Measurements from ENCODE around the gene TBK1.
"Not testable (repeated sequence)": the region's sequence is repeated elsewhere in the genome, so short reads cannot be mapped to it uniquely, and the experiment has no call there.

DNA sequence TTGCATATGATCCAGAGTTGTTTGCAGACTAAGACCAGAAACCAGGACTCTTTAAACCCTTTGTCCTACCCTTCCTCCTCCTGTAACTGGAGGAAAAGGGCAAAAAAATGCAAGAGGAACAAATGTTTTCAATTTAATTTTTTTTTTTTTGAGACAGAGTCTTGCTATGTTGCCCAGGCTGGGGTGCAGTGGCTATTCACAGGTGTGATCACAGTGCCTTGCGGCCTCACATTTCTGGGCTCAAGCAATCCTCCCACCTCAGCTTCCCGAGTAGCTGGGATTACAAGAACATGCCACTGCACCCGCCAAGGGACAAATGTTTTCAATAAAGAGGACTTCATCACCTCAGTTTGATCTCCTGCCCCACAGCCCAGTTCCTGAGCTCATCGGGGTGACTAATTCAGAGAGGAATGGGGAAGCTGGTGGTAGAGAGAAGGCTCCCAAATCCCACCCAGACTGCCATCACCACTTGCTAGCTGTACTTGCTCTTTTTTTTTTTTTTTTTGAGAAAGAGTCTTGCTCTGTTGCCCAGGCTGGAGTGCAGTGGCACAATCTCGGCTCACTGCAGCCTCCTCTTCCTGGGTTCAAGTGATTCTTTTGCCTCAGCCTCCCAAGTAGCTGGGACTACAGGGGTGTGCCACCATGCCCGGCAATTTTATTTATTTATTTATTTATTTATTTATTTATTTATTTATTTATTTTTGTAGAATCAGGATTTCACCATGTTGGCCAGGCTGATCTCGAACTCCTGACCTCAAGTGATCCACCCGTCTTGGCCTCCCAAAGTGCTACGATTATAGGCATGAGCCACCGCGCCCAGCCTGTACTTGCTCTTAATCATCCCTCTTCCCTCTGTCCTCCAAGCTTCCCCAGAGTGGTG is 71.9 kb downstream of the TBK1 start:
- TF ChIP-seq, protein P1, sequence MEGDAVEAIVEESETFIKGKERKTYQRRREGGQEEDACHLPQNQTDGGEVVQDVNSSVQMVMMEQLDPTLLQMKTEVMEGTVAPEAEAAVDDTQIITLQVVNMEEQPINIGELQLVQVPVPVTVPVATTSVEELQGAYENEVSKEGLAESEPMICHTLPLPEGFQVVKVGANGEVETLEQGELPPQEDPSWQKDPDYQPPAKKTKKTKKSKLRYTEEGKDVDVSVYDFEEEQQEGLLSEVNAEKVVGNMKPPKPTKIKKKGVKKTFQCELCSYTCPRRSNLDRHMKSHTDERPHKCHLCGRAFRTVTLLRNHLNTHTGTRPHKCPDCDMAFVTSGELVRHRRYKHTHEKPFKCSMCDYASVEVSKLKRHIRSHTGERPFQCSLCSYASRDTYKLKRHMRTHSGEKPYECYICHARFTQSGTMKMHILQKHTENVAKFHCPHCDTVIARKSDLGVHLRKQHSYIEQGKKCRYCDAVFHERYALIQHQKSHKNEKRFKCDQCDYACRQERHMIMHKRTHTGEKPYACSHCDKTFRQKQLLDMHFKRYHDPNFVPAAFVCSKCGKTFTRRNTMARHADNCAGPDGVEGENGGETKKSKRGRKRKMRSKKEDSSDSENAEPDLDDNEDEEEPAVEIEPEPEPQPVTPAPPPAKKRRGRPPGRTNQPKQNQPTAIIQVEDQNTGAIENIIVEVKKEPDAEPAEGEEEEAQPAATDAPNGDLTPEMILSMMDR (IDR thresholded peaks at IDR 0.05), result not testable (repeated sequence)
- TF ChIP-seq HDAC2 (IDR thresholded peaks at IDR 0.05); MAZ (IDR thresholded peaks at IDR 0.05; ENCODE audit: borderline replicate concordance, low read depth, low read length); POLR2A (IDR thresholded peaks at IDR 0.05; ENCODE audit: low read length); RAD21 (conservative IDR thresholded peaks at IDR 0.05 in 1 of 2, IDR thresholded peaks at IDR 0.05 in 1 of 2); CBX2 (IDR thresholded peaks at IDR 0.05; ENCODE audit: borderline replicate concordance, low read depth); REST (IDR thresholded peaks at IDR 0.05); MAFK (IDR thresholded peaks at IDR 0.05; ENCODE audit: partially characterized antibody); CHD4 (IDR thresholded peaks at IDR 0.05; ENCODE audit: borderline replicate concordance): not testable (repeated sequence)
